Esophagus (tissue), 2 donors: Measurements from ENCODE around the gene RAMP3. TPM values are rescaled to one million over a fixed set of nuclear protein-coding genes. Genes with fewer than 3 reads are reported as not detected.
"Not testable (repeated sequence)": the region's sequence is repeated elsewhere in the genome, so short reads cannot be mapped to it uniquely, and the experiment has no call there.

Experiments
- H3K27ac ChIP-seq, 2 donors: one replicate each; pipeline ENCODE4 v1.5.1; 2013; ENCODE audit warnings: low read depth in 2 of 2, mild to moderate bottlenecking in 2 of 2, inconsistent platforms in 1 of 2, low read length in 1 of 2, moderate library complexity in 1 of 2
- H3K27me3 ChIP-seq, 2 donors: one replicate each; pipeline ENCODE4 v1.6.1; 2013; ENCODE audit warnings: low read length in 2 of 2, control low read depth in 1 of 2, mild to moderate bottlenecking in 1 of 2; ENCODE audit not compliant: insufficient read depth in 2 of 2, control insufficient read depth in 1 of 2
- H3K36me3 ChIP-seq, 2 donors: one replicate each; pipeline ENCODE4 v1.6.1; 2013; ENCODE audit warnings: low read length in 1 of 2; ENCODE audit not compliant: control insufficient read depth in 2 of 2, insufficient read depth in 2 of 2
- H3K4me1 ChIP-seq, 2 donors: one replicate each; pipeline ENCODE4 v1.6.1; 2013; ENCODE audit warnings: low read length in 1 of 2; ENCODE audit not compliant: control insufficient read depth in 2 of 2, insufficient read depth in 2 of 2
- H3K4me3 ChIP-seq, 2 donors: one replicate each; pipeline ENCODE4 v1.5.1; 2013; ENCODE audit warnings: low read length in 2 of 2, mild to moderate bottlenecking in 2 of 2, low read depth in 1 of 2, moderate library complexity in 1 of 2
- H3K9me3 ChIP-seq, 2 donors: one replicate each; pipeline ENCODE4 v1.6.1; 2013; ENCODE audit warnings: mild to moderate bottlenecking in 2 of 2, low read depth in 1 of 2, low read length in 1 of 2, moderate library complexity in 1 of 2; ENCODE audit not compliant: control insufficient read depth in 2 of 2, insufficient read depth in 1 of 2
- WGBS, 2 donors: extraction: QIAGEN DNeasy Blood & Tissue Kit; methylation state at CpG; one replicate each; pipeline ENCODE4 v1.1.7; 2013; 5-methylcytosine and 5-hydroxymethylcytosine counted together
- polyA plus RNA-seq, 2 donors: library from polyadenylated mRNA; stranded (reverse); fragments of 200-250 nt; gene quantifications; one replicate each; pipeline ENCODE4 v1.2.3, GENCODE V29; 2013
- donor health status: healthy with polysubstance abuse.
- donor health status: Bipolar disorder and iron deficiency.

Gene RAMP3
- polyA plus RNA-seq, 2 donors, result 8.5 to 12.1 TPM

DNA sequence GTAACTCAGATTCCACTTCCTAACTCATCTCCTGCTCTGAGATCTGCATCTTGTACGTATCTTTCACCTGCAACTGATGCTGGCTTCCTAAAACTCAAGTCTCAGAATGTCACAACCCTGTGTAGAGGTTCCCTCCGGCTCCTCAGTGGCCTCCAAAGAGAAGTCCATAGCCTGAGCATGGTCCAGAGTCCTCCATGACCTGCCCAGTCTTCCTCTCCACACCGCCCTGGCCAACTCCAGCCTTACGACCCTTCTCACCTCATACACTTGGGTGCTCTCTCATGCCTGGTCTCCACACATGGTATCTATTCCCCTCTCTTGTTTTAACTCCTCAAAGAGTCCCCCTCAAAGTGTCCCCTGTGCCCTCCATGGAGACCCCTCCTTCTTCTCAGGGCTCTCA, 41.9 kb downstream of the RAMP3 start:
- Histone ChIP-seq H3K4me3 (no peak overlapping the region), H3K36me3 (no peaks in the 10 kb centered on the region), H3K27ac (no peak overlapping the region), H3K27me3 (no peaks in the 10 kb centered on the region), H3K4me1 (peaks cover 2 to 5% of the 10 kb centered on the region in 2 donors), H3K9me3 (no peaks in the 10 kb centered on the region)
- 88 to 91% methylated on average over 4 of the region's 4 CpGs for WGBS, 2 donors

GRCh38 chr7:45202625-45203024, 45.0 kb downstream of the RAMP3 start:
- Histone ChIP-seq H3K4me1 (peaks cover 2 to 5% of the 10 kb centered on the region in 2 donors), H3K27me3 (no peaks in the 10 kb centered on the region), H3K36me3 (no peaks in the 10 kb centered on the region), H3K4me3 (no peak overlapping the region), H3K9me3 (no peaks in the 10 kb centered on the region), H3K27ac (no peak overlapping the region)
- WGBS, 2 donors, result 81 to 89% methylated on average over 6 of the region's 6 CpGs

DNA sequence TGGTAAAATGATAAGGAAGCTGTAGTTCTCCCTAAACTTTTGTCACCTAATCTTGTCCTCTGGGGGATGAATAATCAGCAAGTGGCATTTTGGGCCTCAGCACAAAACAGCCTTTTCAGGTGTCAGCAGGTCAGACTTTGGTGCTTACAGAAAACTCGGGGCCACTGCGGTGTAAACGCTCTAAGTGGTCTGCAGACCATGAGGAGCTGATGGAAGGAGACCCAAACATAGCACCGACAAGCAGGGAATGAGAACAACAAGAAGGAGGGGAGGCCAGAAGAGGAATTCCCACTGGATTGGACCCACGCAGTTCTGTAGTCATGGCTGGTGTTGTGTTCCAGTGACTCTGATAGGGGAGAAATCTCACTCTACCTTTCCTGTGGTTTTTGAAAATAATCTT, 45.4 kb downstream of the RAMP3 start:
- Histone ChIP-seq H3K9me3 (no peaks in the 10 kb centered on the region), H3K27ac (no peak overlapping the region), H3K36me3 (no peaks in the 10 kb centered on the region), H3K4me3 (no peak overlapping the region), H3K4me1 (peaks cover 2 to 5% of the 10 kb centered on the region in 2 donors), H3K27me3 (no peaks in the 10 kb centered on the region)
- 81% methylated on average over 5 of the region's 5 CpGs for WGBS, 2 donors

DNA sequence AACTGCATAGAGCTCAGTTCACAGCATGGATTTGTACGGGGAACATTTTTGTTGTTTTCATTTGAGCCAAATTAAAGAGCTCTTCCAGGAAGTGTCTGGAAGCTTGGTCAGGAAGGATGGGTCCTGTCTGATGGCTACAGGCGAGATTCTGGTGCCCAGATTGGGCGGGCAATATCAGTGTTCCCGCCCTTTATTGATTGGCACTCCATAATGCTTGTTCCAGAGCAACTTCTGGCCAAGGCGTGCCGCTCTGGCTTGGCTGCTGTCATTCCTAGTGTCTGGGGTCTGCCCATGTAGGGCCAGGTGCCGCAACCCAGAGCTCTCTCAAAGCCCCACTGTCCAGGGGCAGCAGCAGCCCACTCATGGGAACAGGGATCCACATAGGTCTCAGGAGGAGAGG, 45.9 kb downstream of the RAMP3 start:
- peak overlapping the region in 1 of 2 donors; percentile 24 for H3K27ac ChIP-seq
- no peak overlapping the region for H3K4me3 ChIP-seq
- WGBS, 2 donors, result 75 to 79% methylated on average over 7 of the region's 7 CpGs
- H3K36me3 ChIP-seq, result no peaks in the 10 kb centered on the region
- H3K4me1 ChIP-seq, result peaks cover 2 to 5% of the 10 kb centered on the region in 2 donors
- H3K27me3 ChIP-seq, result no peaks in the 10 kb centered on the region
- no peaks in the 10 kb centered on the region for H3K9me3 ChIP-seq

- Histone ChIP-seq H3K27me3 (no peaks in the 10 kb centered on the region), H3K4me3 (no peak overlapping the region), H3K9me3 (no peaks in the 10 kb centered on the region), H3K27ac (peak overlapping the region in 1 of 2 donors; percentile 24), H3K36me3 (no peaks in the 10 kb centered on the region), H3K4me1 (peaks cover 2 to 5% of the 10 kb centered on the region in 2 donors)
- WGBS, 2 donors, result 21 to 36% methylated on average over 2 of the region's 2 CpGs
Measured at GRCh38 chr7:45203936-45204445, 46.4 kb downstream of the RAMP3 start.

DNA sequence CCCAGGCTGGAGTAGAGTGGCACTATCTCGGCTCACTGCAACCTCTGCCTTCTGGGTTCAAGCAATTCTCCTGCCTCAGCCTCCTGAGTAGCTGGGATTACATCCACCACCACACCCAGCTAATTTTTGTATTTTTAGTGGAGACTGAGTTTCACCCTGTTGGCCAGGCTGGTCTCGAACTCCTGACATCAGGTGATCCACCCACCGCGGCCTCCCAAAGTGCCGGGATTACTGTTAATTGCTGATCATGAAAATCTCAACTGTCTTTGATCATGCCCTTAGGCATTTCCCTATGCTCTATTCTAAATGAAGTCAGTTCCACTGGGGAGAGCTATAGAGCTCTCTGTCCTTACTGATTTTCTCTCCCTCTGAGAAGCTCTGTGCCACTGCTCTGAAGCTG, 48.7 kb downstream of the RAMP3 start:
- not testable (repeated sequence) for H3K27me3 ChIP-seq, H3K36me3 ChIP-seq, H3K4me1 ChIP-seq, H3K4me3 ChIP-seq, H3K27ac ChIP-seq, H3K9me3 ChIP-seq
- 88 to 91% methylated on average over 5 of the region's 5 CpGs for WGBS, 2 donors

DNA sequence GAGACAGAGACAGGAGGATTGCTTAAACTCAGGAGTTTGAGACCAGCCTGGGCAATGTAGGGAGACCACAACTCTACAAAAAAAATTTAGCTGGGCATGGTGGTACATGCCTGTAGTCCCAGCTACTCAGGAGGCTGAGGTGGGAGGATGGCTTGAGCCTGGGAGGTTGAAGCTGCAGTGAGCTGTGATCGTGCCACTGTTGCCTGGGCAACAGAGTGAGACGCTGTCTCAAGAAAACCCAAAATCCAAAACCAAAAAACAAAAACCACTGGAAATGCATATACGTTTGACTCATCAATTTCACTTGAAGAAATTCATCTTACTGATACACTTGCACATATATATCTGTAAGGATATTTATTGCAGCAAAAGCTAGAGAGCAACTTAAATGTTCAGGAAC, 52.3 kb downstream of the RAMP3 start:
- WGBS, 2 donors, result 83 to 85% methylated on average over 3 of the region's 3 CpGs
- not testable (repeated sequence) for H3K36me3 ChIP-seq, H3K9me3 ChIP-seq, H3K4me1 ChIP-seq, H3K4me3 ChIP-seq, H3K27me3 ChIP-seq, H3K27ac ChIP-seq

DNA sequence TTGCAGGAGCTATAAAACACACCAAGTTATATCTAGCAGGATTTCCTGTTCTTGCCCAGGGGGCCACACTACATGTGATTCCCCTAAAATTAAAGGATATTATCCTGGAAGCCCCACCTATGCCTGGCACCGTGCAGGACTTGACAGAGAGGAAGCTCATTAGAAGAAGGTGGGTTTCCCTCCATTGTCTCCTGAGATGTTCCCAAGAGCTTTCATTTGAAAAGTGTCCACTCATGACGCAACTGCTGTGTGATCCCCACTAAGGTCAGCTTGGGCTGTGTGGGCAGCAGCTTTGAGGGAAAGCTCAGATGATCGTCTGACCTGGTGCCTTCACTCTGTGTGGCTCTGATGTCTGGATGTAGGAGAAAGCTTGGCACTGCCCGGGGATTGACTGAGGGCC, 53.5 kb downstream of the RAMP3 start:
- H3K27ac ChIP-seq, result no peak overlapping the region
- H3K9me3 ChIP-seq, result peaks cover 0 to 3% of the 10 kb centered on the region in 2 donors
- no peaks in the 10 kb centered on the region for H3K4me1 ChIP-seq
- WGBS, 2 donors, result 48 to 55% methylated on average over 4 of the region's 4 CpGs
- no peaks in the 10 kb centered on the region for H3K27me3 ChIP-seq
- H3K4me3 ChIP-seq, result no peak overlapping the region
- H3K36me3 ChIP-seq, result no peaks in the 10 kb centered on the region

DNA sequence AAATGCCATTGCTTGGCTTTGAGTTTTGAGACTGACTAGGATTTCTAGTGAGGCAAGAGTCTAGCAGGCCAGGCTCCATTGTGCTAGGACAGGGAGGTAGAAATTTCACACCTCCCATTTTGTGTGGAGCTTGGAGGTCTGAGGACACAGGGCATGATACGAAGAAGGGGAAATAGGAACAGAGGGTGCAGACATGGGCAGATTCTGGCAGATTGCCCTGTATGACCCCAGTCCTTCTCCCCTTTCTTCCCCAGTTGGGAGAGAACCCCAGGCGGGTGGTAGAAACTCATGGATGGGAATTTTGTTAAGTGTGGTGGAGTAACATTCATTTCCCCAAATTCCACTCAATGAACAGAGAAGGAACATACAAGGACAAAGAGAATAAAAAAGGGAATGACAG, 54.4 kb downstream of the RAMP3 start:
- Histone ChIP-seq H3K36me3 (no peaks in the 10 kb centered on the region), H3K27me3 (no peaks in the 10 kb centered on the region), H3K27ac (no peak overlapping the region), H3K9me3 (peaks cover 0 to 3% of the 10 kb centered on the region in 2 donors), H3K4me3 (no peak overlapping the region), H3K4me1 (no peaks in the 10 kb centered on the region)
- 86 to 97% methylated on average over 2 of the region's 2 CpGs for WGBS, 2 donors

- Histone ChIP-seq H3K9me3 (peaks cover 0 to 3% of the 10 kb centered on the region in 2 donors), H3K4me1 (no peaks in the 10 kb centered on the region), H3K36me3 (no peaks in the 10 kb centered on the region), H3K27me3 (no peaks in the 10 kb centered on the region), H3K27ac (no peak overlapping the region), H3K4me3 (no peak overlapping the region)
- 83 to 85% methylated on average over 5 of the region's 5 CpGs for WGBS, 2 donors
Measured at GRCh38 chr7:45212606-45213005, 55.0 kb downstream of the RAMP3 start.
